Caco-2 (cell line): Measurements from ENCODE around the gene RGSL1. TPM values are rescaled to one million over a fixed set of nuclear protein-coding genes. Genes with fewer than 3 reads are reported as not detected.

Experiments
- BruUV-seq: library from RNA; stranded (reverse); fragments of 400-500 nt; replicated peaks from 2 replicates; lab custom pipeline; 2021; lab: Mats Ljungman, UMichigan
- CTCF ChIA-PET: fragments of 300-600 bp; sonication (Branson Sonifier 250); formaldehyde crosslinking; loops from one replicate; lab custom pipeline; 2022; ENCODE audit warnings: antibody characterized with exemption; lab: Charles Lee
- POLR2A ChIA-PET: fragments of 300-600 bp; sonication (Branson Sonifier 250); formaldehyde crosslinking; loops from one replicate; lab custom pipeline; 2022; ENCODE audit warnings: antibody characterized with exemption; lab: Charles Lee
- DNase-seq, 2 experiments: peaks; one replicate each; pipeline versions ENCODE4 v3.0.0 to v3.0.0-alpha.2; 2020 to 2022
- H3K27me3 ChIP-seq: replicated peaks from 2 replicates; pipeline ENCODE4 v1.6.0; 2011; ENCODE audit warnings: low read length; ENCODE audit not compliant: control insufficient read depth, insufficient read depth
- H3K36me3 ChIP-seq: 2 replicates; pipeline ENCODE4 v1.5.1; 2011; ENCODE audit warnings: low read length; ENCODE audit not compliant: control insufficient read depth, insufficient read depth
- H3K4me1 ChIP-seq: fragments of 250-450 bp; sonication (Bioruptor Pico); 2 replicates; pipeline ENCODE4 v1.5.1; 2020; ENCODE audit warnings: mild to moderate bottlenecking
- H3K4me3 ChIP-seq: 2 replicates; pipeline ENCODE4 v1.5.1; 2011; ENCODE audit warnings: low read depth, mild to moderate bottlenecking, control low read depth, low read length
- H3K9me3 ChIP-seq: fragments of 250-450 bp; sonication (Bioruptor Pico); 2 replicates; pipeline ENCODE4 v1.5.1; 2020; ENCODE audit warnings: mild to moderate bottlenecking, moderate library complexity
- H3K27ac Mint-ChIP-seq: one replicate; pipeline ENCODE4 v1.8.0; 2022; ENCODE audit warnings: mixed read lengths; ENCODE audit not compliant: unreplicated experiment
- H3K27me3 Mint-ChIP-seq: one replicate; pipeline ENCODE4 v1.8.0; 2022; ENCODE audit warnings: mixed read lengths; ENCODE audit not compliant: insufficient read depth, unreplicated experiment
- H3K36me3 Mint-ChIP-seq: one replicate; pipeline ENCODE4 v1.8.0; 2022; ENCODE audit warnings: mild to moderate bottlenecking, mixed read lengths; ENCODE audit not compliant: insufficient read depth, unreplicated experiment
- H3K4me1 Mint-ChIP-seq: one replicate; pipeline ENCODE4 v1.8.0; 2022; ENCODE audit warnings: low read depth, mixed read lengths; ENCODE audit not compliant: unreplicated experiment
- H3K4me3 Mint-ChIP-seq: one replicate; pipeline ENCODE4 v1.8.0; 2022; ENCODE audit warnings: mild to moderate bottlenecking, moderate library complexity, mixed read lengths; ENCODE audit not compliant: unreplicated experiment
- H3K9me3 Mint-ChIP-seq: one replicate; pipeline ENCODE4 v1.8.0; 2022; ENCODE audit warnings: mixed read lengths; ENCODE audit not compliant: unreplicated experiment
- intact Hi-C: fragments of 100-400 bp; cut with micrococcal nuclease; formaldehyde crosslinking; loops from one replicate; pipeline ENCODE4 v1.10.0; 2022; ENCODE audit not compliant: unreplicated experiment
- total RNA-seq: library from RNA; stranded (reverse); gene quantifications from 2 replicates; pipeline ENCODE4 v1.2.3, GENCODE V29; 2022
- TF ChIP-seq, protein P1 (sequence below), 2 experiments: fragments of 200-600 bp in 1 of 2; IDR thresholded peaks; 1 replicate in 1 of 2; 2 replicates in 1 of 2; pipeline versions ENCODE4 v1.5.1 to v1.8.0; 2011 to 2022; ENCODE audit warnings: antibody characterized with exemption in 1 of 2, control low read depth in 1 of 2, inconsistent platforms in 1 of 2, low read depth in 1 of 2, low read length in 1 of 2, mild to moderate bottlenecking in 1 of 2, moderate library complexity in 1 of 2; ENCODE audit not compliant: insufficient read depth in 1 of 2, severe bottlenecking in 1 of 2, unreplicated experiment in 1 of 2

Gene RGSL1
- total RNA-seq, 1 experiment from 2014 or later, result not detected

- no peaks in the 10 kb centered on the region for H3K36me3 Mint-ChIP-seq
- H3K4me3 ChIP-seq, result no peak overlapping the region
- no peaks in the 10 kb centered on the region for H3K4me1 ChIP-seq
- no peaks in the 10 kb centered on the region for H3K9me3 ChIP-seq
- CTCF ChIA-PET, result no interaction called here
- no peak overlapping the region for H3K4me3 Mint-ChIP-seq
- TF ChIP-seq, protein P1, sequence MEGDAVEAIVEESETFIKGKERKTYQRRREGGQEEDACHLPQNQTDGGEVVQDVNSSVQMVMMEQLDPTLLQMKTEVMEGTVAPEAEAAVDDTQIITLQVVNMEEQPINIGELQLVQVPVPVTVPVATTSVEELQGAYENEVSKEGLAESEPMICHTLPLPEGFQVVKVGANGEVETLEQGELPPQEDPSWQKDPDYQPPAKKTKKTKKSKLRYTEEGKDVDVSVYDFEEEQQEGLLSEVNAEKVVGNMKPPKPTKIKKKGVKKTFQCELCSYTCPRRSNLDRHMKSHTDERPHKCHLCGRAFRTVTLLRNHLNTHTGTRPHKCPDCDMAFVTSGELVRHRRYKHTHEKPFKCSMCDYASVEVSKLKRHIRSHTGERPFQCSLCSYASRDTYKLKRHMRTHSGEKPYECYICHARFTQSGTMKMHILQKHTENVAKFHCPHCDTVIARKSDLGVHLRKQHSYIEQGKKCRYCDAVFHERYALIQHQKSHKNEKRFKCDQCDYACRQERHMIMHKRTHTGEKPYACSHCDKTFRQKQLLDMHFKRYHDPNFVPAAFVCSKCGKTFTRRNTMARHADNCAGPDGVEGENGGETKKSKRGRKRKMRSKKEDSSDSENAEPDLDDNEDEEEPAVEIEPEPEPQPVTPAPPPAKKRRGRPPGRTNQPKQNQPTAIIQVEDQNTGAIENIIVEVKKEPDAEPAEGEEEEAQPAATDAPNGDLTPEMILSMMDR (IDR thresholded peaks at IDR 0.05; ENCODE audit: insufficient read depth in 1 of 2, low read depth in 1 of 2, low read length in 1 of 2, severe bottlenecking in 1 of 2, unreplicated experiment in 1 of 2), result no peak
- no peaks in the 10 kb centered on the region for H3K36me3 ChIP-seq
- DNase-seq, result no peak
- intact Hi-C loops, result no loop called here
- POLR2A ChIA-PET, result interaction anchor here (0.8 kb wide), 1 partner anchor 15 kb away, joined by 4 read pairs; no protein-coding TSS in a partner anchor
- H3K27ac Mint-ChIP-seq, result no peak overlapping the region
- BruUV-seq, result no TSS peak
- H3K4me1 Mint-ChIP-seq, result peaks cover 4% of the 10 kb centered on the region
- H3K27me3 Mint-ChIP-seq, result peaks cover 11% of the 10 kb centered on the region
- no peaks in the 10 kb centered on the region for H3K9me3 Mint-ChIP-seq
- H3K27me3 ChIP-seq, result no peaks in the 10 kb centered on the region
Measured at GRCh38 chr1:182549811-182550210, 99.9 kb downstream of the RGSL1 start.

DNA sequence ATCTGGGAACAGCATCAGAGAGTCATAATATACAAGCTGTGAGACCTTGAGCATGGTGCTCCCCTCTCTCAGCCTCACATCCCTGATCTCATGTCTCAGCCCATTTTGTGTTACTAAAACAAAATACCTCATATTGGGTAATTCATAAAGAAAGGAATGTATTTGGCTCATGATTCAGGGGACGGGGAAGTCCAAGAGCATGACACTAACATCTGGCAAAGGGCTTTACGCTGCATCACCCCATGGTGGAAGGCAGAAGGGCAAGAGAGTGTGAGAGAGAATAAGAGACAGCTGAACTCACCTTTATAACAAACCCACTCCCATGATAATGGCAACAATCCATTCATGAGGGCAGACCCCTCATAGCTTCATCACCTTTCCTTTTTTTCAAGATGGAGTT, 102.6 kb downstream of the RGSL1 start:
- no peak for DNase-seq
- Histone ChIP-seq H3K9me3 (no peaks in the 10 kb centered on the region), H3K36me3 (no peaks in the 10 kb centered on the region), H3K4me1 (no peaks in the 10 kb centered on the region), H3K27me3 (no peaks in the 10 kb centered on the region), H3K4me3 (no peak overlapping the region)
- H3K4me1 Mint-ChIP-seq, result peaks cover 4% of the 10 kb centered on the region
- H3K27me3 Mint-ChIP-seq, result no peaks in the 10 kb centered on the region
- BruUV-seq, result no TSS peak
- TF ChIP-seq, protein P1 (IDR thresholded peaks at IDR 0.05; ENCODE audit: insufficient read depth in 1 of 2, low read depth in 1 of 2, low read length in 1 of 2, severe bottlenecking in 1 of 2, unreplicated experiment in 1 of 2), result no peak
- ChIA-PET POLR2A (interaction anchor here (0.7 kb wide), 1 partner anchor 10 kb away, joined by 4 read pairs; no protein-coding TSS in a partner anchor), CTCF (no interaction called here)
- H3K9me3 Mint-ChIP-seq, result no peaks in the 10 kb centered on the region
- no peak overlapping the region for H3K4me3 Mint-ChIP-seq
- no peak overlapping the region for H3K27ac Mint-ChIP-seq
- intact Hi-C loops, result no loop called here
- no peaks in the 10 kb centered on the region for H3K36me3 Mint-ChIP-seq

DNA sequence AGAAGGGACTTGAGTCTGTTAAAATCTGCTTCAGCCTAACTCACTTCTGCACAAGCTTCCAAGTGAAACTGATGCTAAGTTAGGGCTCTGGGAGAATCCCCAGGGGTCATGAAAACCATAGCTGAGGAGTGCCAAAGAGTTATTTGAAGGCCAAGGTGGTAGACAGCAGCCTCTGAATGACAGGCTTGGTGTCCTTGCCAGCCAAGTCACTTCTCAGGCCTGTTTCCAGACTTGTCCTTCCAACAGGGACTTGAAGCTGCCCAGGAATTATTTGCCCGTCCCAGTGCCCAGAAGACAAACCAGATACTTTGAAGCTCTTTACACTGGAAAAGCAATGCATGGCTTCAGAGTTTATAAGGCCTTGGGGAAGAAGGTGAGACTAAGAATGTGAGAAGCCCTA, 105.5 kb downstream of the RGSL1 start:
- CTCF ChIA-PET, result no interaction called here
- no TSS peak for BruUV-seq
- no peak overlapping the region for H3K4me3 Mint-ChIP-seq

More for the DNA sequence above, 105.5 kb downstream of the RGSL1 start:
- TF ChIP-seq, protein P1 (IDR thresholded peaks at IDR 0.05; ENCODE audit: insufficient read depth in 1 of 2, low read depth in 1 of 2, low read length in 1 of 2, severe bottlenecking in 1 of 2, unreplicated experiment in 1 of 2), result no peak
- Histone ChIP-seq H3K4me1 (no peaks in the 10 kb centered on the region), H3K36me3 (no peaks in the 10 kb centered on the region), H3K27me3 (no peaks in the 10 kb centered on the region), H3K9me3 (no peaks in the 10 kb centered on the region), H3K4me3 (no peak overlapping the region)
- intact Hi-C loops, result no loop called here
- peaks cover 8% of the 10 kb centered on the region for H3K27me3 Mint-ChIP-seq
- POLR2A ChIA-PET, result no interaction called here
- H3K4me1 Mint-ChIP-seq, result no peaks in the 10 kb centered on the region
- no peaks in the 10 kb centered on the region for H3K36me3 Mint-ChIP-seq
- no peak overlapping the region for H3K27ac Mint-ChIP-seq
- no peak for DNase-seq
- H3K9me3 Mint-ChIP-seq, result no peaks in the 10 kb centered on the region
